BJ (cell line): ENCODE data around the gene SMPX. TPM values are rescaled to one million over a fixed set of nuclear protein-coding genes. Genes with fewer than 3 reads are reported as not detected.

ENCODE experiments used
- CTCF ChIA-PET: fragments of 350-600 bp; formaldehyde crosslinking; extraction: SDS; loops from one replicate; lab custom pipeline; 2021; ENCODE audit warnings: antibody characterized with exemption, inconsistent platforms; lab: Yijun Ruan, JAX
- POLR2A ChIA-PET: fragments of 300-600 bp; sonication (Branson Sonifier 250); formaldehyde crosslinking; extraction: SDS; loops from one replicate; lab custom pipeline; 2021; ENCODE audit warnings: antibody characterized with exemption; lab: Charles Lee
- DNase-seq: peaks from one replicate; pipeline ENCODE4 v3.0.0-alpha.2; 2011; ENCODE audit warnings: low read depth
- H3K27me3 ChIP-seq: 2 replicates; pipeline ENCODE4 v1.6.0; 2011; ENCODE audit warnings: low read length; ENCODE audit not compliant: control insufficient read depth, insufficient read depth
- H3K36me3 ChIP-seq: 2 replicates; pipeline ENCODE4 v1.5.1; 2011; ENCODE audit warnings: low read length; ENCODE audit not compliant: control insufficient read depth, insufficient read depth
- H3K4me3 ChIP-seq: 2 replicates; pipeline ENCODE4 v1.5.1; 2011; ENCODE audit warnings: low read depth, mild to moderate bottlenecking, control low read depth, low read length
- CTCF ChIP-seq: IDR thresholded peaks from 2 replicates; pipeline ENCODE4 v1.5.1; 2011; ENCODE audit warnings: low read depth, mild to moderate bottlenecking, control low read depth, inconsistent platforms, low read length, moderate library complexity; ENCODE audit not compliant: insufficient read depth
- polyA plus RNA-seq: library from polyadenylated mRNA; depleted of rRNA; stranded (reverse); fragments of >200 nt; gene quantifications from 2 replicates; pipeline ENCODE4 v1.2.3, GENCODE V29; 2011

The SMPX gene
- polyA plus RNA-seq, 1 experiment: not detected

DNA sequence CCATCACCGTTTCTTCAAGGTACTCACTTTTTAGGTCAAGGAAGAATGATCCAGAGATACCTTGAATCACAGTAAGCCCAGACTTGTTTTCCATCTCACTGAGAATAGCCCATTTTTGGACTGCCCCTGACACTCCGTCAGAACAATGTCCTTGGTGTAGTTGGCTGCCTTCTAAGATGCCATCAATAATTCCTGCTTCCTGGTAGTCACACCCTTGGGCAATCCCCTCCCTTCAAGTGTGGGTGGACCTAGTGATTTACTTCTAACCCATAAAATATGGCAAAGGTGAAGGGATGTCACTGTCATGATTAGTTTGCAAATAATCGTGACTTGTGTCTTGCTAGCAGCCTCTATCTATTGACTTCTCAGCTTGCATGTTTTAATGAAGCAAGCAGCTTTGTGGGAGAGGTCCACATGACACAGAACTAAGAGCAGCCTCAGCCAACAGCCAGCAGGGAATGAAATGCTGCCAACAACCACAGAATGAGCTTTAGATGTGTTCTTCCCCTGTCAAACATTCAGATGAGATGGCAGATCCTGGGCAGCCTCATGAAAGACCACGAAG lies 79.8 kb downstream of the SMPX start:
- H3K4me3 ChIP-seq: no peak overlapping the region
- ChIA-PET CTCF (no interaction called here), POLR2A (no interaction called here)
- no peak for TF ChIP-seq CTCF
- no peaks in the 10 kb centered on the region for H3K27me3 ChIP-seq
- H3K36me3 ChIP-seq: no peaks in the 10 kb centered on the region
- no peak for DNase-seq

GRCh38 chrX:21675931-21676330 lies 82.0 kb downstream of the SMPX start:
- POLR2A ChIA-PET: no interaction called here
- CTCF ChIA-PET: no interaction called here

GRCh38 chrX:21674430-21675186 lies 83.3 kb downstream of the SMPX start:
- CTCF ChIA-PET: no interaction called here

More at GRCh38 chrX:21675931-21676330, 82.0 kb downstream of the SMPX start:
- Histone ChIP-seq H3K36me3 (no peaks in the 10 kb centered on the region), H3K4me3 (no peak overlapping the region), H3K27me3 (no peaks in the 10 kb centered on the region)
- DNase-seq: no peak
- no peak for TF ChIP-seq CTCF

GRCh38 chrX:21666679-21667078 lies 91.2 kb downstream of the SMPX start:
- no peak overlapping the region for H3K4me3 ChIP-seq
- TF ChIP-seq CTCF: no peak
- DNase-seq: no peak
- no peaks in the 10 kb centered on the region for H3K36me3 ChIP-seq
- CTCF ChIA-PET: no interaction called here
- H3K27me3 ChIP-seq: no peaks in the 10 kb centered on the region
- POLR2A ChIA-PET: no interaction called here

More at GRCh38 chrX:21674430-21675186, 83.3 kb downstream of the SMPX start:
- POLR2A ChIA-PET: no interaction called here
- no peak overlapping the region for H3K4me3 ChIP-seq
- no peaks in the 10 kb centered on the region for H3K36me3 ChIP-seq
- H3K27me3 ChIP-seq: no peaks in the 10 kb centered on the region
- TF ChIP-seq CTCF: no peak
- no peak for DNase-seq

- Histone ChIP-seq H3K4me3 (no peak overlapping the region), H3K27me3 (no peaks in the 10 kb centered on the region), H3K36me3 (no peaks in the 10 kb centered on the region)
- TF ChIP-seq CTCF: no peak
- ChIA-PET POLR2A (no interaction called here), CTCF (no interaction called here)
- no peak for DNase-seq
These were observed 91.7 kb downstream of the SMPX start for GRCh38 chrX:21666252-21666651.
